Ishikawa (cell line): ENCODE measurements around the gene NDFIP1.

Source experiments
- CEBPB ChIP-seq: IDR thresholded peaks from 2 replicates; pipeline ENCODE4 v1.6.1; 2012
- CREB1 ChIP-seq: IDR thresholded peaks from 2 replicates; pipeline ENCODE4 v1.6.1; 2012; ENCODE audit warnings: low read depth
- EGR1 ChIP-seq: IDR thresholded peaks from 2 replicates; pipeline ENCODE4 v1.6.1; 2012
- EP300 ChIP-seq: IDR thresholded peaks from 2 replicates; pipeline ENCODE4 v1.6.1; 2012; ENCODE audit warnings: borderline replicate concordance
- FOXM1 ChIP-seq: IDR thresholded peaks from 2 replicates; pipeline ENCODE4 v1.6.1; 2012; ENCODE audit warnings: low read depth, borderline replicate concordance
- MAX ChIP-seq: IDR thresholded peaks from 2 replicates; pipeline ENCODE4 v1.6.1; 2012
- NFIC ChIP-seq: IDR thresholded peaks from 2 replicates; pipeline ENCODE4 v1.6.1; 2012
- RAD21 ChIP-seq: IDR thresholded peaks from 2 replicates; pipeline ENCODE4 v1.6.1; 2012; ENCODE audit warnings: low read depth
- TAF1 ChIP-seq: IDR thresholded peaks from 2 replicates; pipeline ENCODE4 v1.6.1; 2012; ENCODE audit warnings: low read depth, mild to moderate bottlenecking
- TCF12 ChIP-seq: IDR thresholded peaks from 2 replicates; pipeline ENCODE4 v1.6.1; 2012; ENCODE audit warnings: low read depth
- TEAD4 ChIP-seq: IDR thresholded peaks from 2 replicates; pipeline ENCODE4 v1.6.1; 2012
- YY1 ChIP-seq: IDR thresholded peaks from 2 replicates; pipeline ENCODE4 v1.6.1; 2012; ENCODE audit warnings: low read depth
- ZBTB7A ChIP-seq: IDR thresholded peaks from 2 replicates; pipeline ENCODE4 v1.6.1; 2012; ENCODE audit warnings: low read depth
- TF ChIP-seq, protein P1 (sequence below): IDR thresholded peaks from 2 replicates; pipeline ENCODE4 v1.6.1; 2012
- TF ChIP-seq, protein P2 (sequence below): IDR thresholded peaks from 2 replicates; pipeline ENCODE4 v1.6.1; 2012; ENCODE audit warnings: low read depth, mild to moderate bottlenecking

The NDFIP1 gene

GRCh38 chr5:142134331-142135010 is 25.9 kb downstream of the NDFIP1 start:
- no peak for TF ChIP-seq NFIC
- TF ChIP-seq, protein P1, sequence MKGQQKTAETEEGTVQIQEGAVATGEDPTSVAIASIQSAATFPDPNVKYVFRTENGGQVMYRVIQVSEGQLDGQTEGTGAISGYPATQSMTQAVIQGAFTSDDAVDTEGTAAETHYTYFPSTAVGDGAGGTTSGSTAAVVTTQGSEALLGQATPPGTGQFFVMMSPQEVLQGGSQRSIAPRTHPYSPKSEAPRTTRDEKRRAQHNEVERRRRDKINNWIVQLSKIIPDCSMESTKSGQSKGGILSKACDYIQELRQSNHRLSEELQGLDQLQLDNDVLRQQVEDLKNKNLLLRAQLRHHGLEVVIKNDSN, result no peak
- TF ChIP-seq TCF12, result no peak
- TF ChIP-seq YY1, result no peak
- no peak for TF ChIP-seq CEBPB
- no peak for TF ChIP-seq EP300
- no peak for TF ChIP-seq CREB1

DNA sequence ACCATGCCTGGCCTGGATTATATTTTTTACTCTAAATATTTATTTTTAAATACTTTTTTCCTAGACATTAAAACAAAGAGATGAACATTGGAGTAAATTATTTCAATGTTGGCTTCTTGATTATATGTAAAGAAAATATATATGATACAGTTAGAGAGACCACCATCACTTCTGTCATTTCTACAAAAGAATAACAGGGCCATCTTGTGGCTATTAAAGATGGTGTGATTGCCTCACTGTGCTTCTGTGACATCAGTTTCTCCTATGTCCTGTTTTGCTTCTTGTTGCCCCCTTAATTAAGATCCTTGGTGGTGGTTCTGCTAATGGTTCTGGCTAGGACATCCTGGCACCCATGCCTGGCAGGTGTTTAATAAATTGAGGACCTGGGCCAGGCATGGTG is 32.9 kb downstream of the NDFIP1 start:
- TF ChIP-seq TEAD4 (no peak), RAD21 (no peak), TAF1 (no peak), EP300 (no peak), CEBPB (no peak), FOXM1 (no peak), CREB1 (no peak), TCF12 (no peak)
- TF ChIP-seq, protein P2, sequence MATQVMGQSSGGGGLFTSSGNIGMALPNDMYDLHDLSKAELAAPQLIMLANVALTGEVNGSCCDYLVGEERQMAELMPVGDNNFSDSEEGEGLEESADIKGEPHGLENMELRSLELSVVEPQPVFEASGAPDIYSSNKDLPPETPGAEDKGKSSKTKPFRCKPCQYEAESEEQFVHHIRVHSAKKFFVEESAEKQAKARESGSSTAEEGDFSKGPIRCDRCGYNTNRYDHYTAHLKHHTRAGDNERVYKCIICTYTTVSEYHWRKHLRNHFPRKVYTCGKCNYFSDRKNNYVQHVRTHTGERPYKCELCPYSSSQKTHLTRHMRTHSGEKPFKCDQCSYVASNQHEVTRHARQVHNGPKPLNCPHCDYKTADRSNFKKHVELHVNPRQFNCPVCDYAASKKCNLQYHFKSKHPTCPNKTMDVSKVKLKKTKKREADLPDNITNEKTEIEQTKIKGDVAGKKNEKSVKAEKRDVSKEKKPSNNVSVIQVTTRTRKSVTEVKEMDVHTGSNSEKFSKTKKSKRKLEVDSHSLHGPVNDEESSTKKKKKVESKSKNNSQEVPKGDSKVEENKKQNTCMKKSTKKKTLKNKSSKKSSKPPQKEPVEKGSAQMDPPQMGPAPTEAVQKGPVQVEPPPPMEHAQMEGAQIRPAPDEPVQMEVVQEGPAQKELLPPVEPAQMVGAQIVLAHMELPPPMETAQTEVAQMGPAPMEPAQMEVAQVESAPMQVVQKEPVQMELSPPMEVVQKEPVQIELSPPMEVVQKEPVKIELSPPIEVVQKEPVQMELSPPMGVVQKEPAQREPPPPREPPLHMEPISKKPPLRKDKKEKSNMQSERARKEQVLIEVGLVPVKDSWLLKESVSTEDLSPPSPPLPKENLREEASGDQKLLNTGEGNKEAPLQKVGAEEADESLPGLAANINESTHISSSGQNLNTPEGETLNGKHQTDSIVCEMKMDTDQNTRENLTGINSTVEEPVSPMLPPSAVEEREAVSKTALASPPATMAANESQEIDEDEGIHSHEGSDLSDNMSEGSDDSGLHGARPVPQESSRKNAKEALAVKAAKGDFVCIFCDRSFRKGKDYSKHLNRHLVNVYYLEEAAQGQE, result no peak
- TF ChIP-seq, protein P1, result no peak

DNA sequence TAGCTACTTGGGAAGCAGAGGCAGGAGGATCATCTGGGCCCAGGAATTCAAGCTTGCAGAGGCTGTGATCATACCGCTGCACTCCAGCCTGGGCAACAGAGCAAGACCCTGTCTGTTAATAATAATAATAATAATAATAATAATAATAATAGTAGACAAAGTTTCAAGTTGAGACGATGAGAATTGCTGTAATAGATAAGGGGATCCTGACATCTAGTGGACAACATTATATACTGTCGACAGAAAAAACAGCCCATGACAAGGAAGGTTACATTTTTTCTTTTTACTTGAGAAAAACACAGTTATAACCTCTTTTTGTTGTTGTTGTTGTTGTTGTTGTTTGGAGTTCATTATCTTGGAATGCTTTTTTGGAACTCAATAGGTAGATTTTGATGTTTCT is 35.3 kb downstream of the NDFIP1 start:
- TF ChIP-seq ZBTB7A (no peak), CEBPB (no peak), RAD21 (peak; percentile 61), TCF12 (no peak), TAF1 (no peak)

GRCh38 chr5:142145106-142145900 is 36.7 kb downstream of the NDFIP1 start:
- TF ChIP-seq TEAD4 (no peak), RAD21 (peak; percentile 51), ZBTB7A (no peak)

- TF ChIP-seq YY1, result no peak
- no peak for TF ChIP-seq EP300
- TF ChIP-seq NFIC, result no peak
- no peak for TF ChIP-seq CEBPB
- no peak for TF ChIP-seq RAD21
- no peak for TF ChIP-seq FOXM1
- no peak for TF ChIP-seq CREB1
- TF ChIP-seq TCF12, result no peak
- TF ChIP-seq, protein P1, result no peak
- TF ChIP-seq TAF1, result no peak
- no peak for TF ChIP-seq TEAD4
- TF ChIP-seq, protein P2, result no peak
- no peak for TF ChIP-seq EGR1
Observed at GRCh38 chr5:142149363-142149762, 40.8 kb downstream of the NDFIP1 start.

GRCh38 chr5:142150431-142150830 is 41.9 kb downstream of the NDFIP1 start:
- TF ChIP-seq CEBPB (no peak), TEAD4 (no peak), FOXM1 (no peak), NFIC (no peak), TAF1 (no peak), EGR1 (no peak), RAD21 (no peak), YY1 (no peak), EP300 (no peak), ZBTB7A (no peak), MAX (no peak), CREB1 (no peak), TCF12 (no peak)
- TF ChIP-seq, protein P2, result no peak
- TF ChIP-seq, protein P1, result no peak
